ENCODE measurements around the gene LRCH3. TPM values are rescaled to one million over a fixed set of nuclear protein-coding genes. Genes with fewer than 3 reads are reported as not detected.

Gene LRCH3
- total RNA-seq, 1 experiment from 2014 or later = 56.4 TPM

GRCh38 chr3:197746209-197746608, 44.8 kb upstream of the LRCH3 start:
- H3K36me3 Mint-ChIP-seq (ENCODE audit: insufficient read depth in 1 of 3, low read depth in 3 of 3) = no peaks in the 10 kb centered on the region; a peak in 1 of 7 replicates
- peaks cover 0 to 8% of the 10 kb centered on the region in 2 experiments; a peak in 2 of 5 replicates for H3K9me3 Mint-ChIP-seq
- Histone ChIP-seq H3K4ac (ENCODE audit: low read depth, low read length) (no peak overlapping the region), H3K27ac (ENCODE audit: insufficient read length, low read depth, low read length) (no peak overlapping the region), H3K9ac (ENCODE audit: extremely low read depth, insufficient read length, low read length) (no peak overlapping the region), H2AK5ac (ENCODE audit: insufficient read length, low read length) (no peak overlapping the region), H4K8ac (replicated peaks; ENCODE audit: insufficient read length, low read depth, low read length) (no peak overlapping the region), H3K18ac (ENCODE audit: insufficient read length, low read depth, low read length) (no peak overlapping the region), H2BK120ac (ENCODE audit: low read depth, low read length, poor library complexity, severe bottlenecking) (no peak overlapping the region), H3K79me2 (ENCODE audit: insufficient read depth, low read length) (no peaks in the 10 kb centered on the region), H4K20me1 (ENCODE audit: control insufficient read depth, insufficient read depth, insufficient read length) (no peaks in the 10 kb centered on the region), H3K27me3 (ENCODE audit: insufficient read depth, low read length) (peaks cover 5% of the 10 kb centered on the region; the same call in 1 of the 2 replicates), H3K14ac (ENCODE audit: insufficient read depth, low read length) (no peak overlapping the region), H2AFZ (ENCODE audit: low read length) (no peak overlapping the region), H3K56ac (ENCODE audit: insufficient read length, low read depth, low read length) (no peak overlapping the region), H3T11ph (ENCODE audit: low read length) (no peak overlapping the region), H2BK5ac (ENCODE audit: insufficient read length, low read length) (no peak overlapping the region), H3K23me2 (ENCODE audit: insufficient read length, low read depth, low read length, poor library complexity, severe bottlenecking) (peaks cover 14% of the 10 kb centered on the region), H4K5ac (ENCODE audit: insufficient read length, low read depth, low read length) (no peak overlapping the region), H3K23ac (ENCODE audit: insufficient read length, low read depth, low read length) (no peak overlapping the region), H4K91ac (ENCODE audit: insufficient read length, low read depth, low read length) (no peak overlapping the region), H3K4me1 (ENCODE audit: insufficient read depth, low read length) (no peaks in the 10 kb centered on the region; the same call in 1 of the 2 replicates), H3K4me2 (ENCODE audit: insufficient read depth, insufficient read length, low read length) (no peak overlapping the region), H2BK12ac (ENCODE audit: insufficient read length, low read depth, low read length) (no peak overlapping the region), H2BK15ac (ENCODE audit: low read depth, low read length) (no peak overlapping the region), H2BK20ac (ENCODE audit: low read depth, low read length, poor library complexity, severe bottlenecking) (no peak overlapping the region), H3K9me3 (ENCODE audit: control insufficient read depth, low read depth, low read length) (no peaks in the 10 kb centered on the region), H3K79me1 (ENCODE audit: insufficient read depth, low read depth, low read length, poor library complexity, severe bottlenecking) (no peaks in the 10 kb centered on the region)
- no CpG with 5 or more reads among the region's 3 CpGs for WGBS (ENCODE audit: extremely low coverage, insufficient read length, low lambda C conversion rate)
- H3K27me3 Mint-ChIP-seq (ENCODE audit: low read depth) = peaks cover 26% of the 10 kb centered on the region
- TF ChIP-seq CTCF (conservative IDR thresholded peaks at IDR 0.05) = no peak
- H3K4me1 Mint-ChIP-seq = peaks cover 19 to 20% of the 10 kb centered on the region in 2 experiments
- no peak overlapping the region for H3K4me3 Mint-ChIP-seq
- no peak for DNase-seq
- H3K27ac Mint-ChIP-seq = no peak overlapping the region
